OCI-LY1 (cell line): ENCODE results near the gene GLI2.

Experiments used
- H2AFZ ChIP-seq: fragments of 200-600 bp; sonication (generic), shearing (Covaris generic); 2 replicates; pipeline ENCODE4 v1.6.0; 2014; ENCODE audit warnings: antibody characterized with exemption, mild to moderate bottlenecking, low read length
- H3F3A ChIP-seq: fragments of 200-600 bp; sonication (generic), shearing (Covaris generic); 2 replicates; pipeline ENCODE4 v1.6.0; 2014; ENCODE audit warnings: mild to moderate bottlenecking, antibody characterized with exemption, low read length, moderate library complexity; ENCODE audit not compliant: insufficient read depth
- H3K27ac ChIP-seq: fragments of 200-600 bp; sonication (generic); 2 replicates; pipeline ENCODE4 v1.5.1; 2014; ENCODE audit warnings: low read length, mixed run types, mild to moderate bottlenecking, low read depth; ENCODE audit not compliant: poor library complexity, severe bottlenecking
- H3K27me3 ChIP-seq: fragments of 200-600 bp; sonication (generic); 2 replicates; pipeline ENCODE4 v1.6.0; 2014; ENCODE audit warnings: antibody characterized with exemption, mild to moderate bottlenecking, low read length, moderate library complexity; ENCODE audit not compliant: insufficient read depth
- H3K36me3 ChIP-seq: fragments of 200-600 bp; sonication (generic); 2 replicates; pipeline ENCODE4 v1.6.1; 2014; ENCODE audit warnings: mild to moderate bottlenecking, antibody characterized with exemption, low read length, moderate library complexity, mixed read lengths; ENCODE audit not compliant: insufficient read depth
- H3K4me1 ChIP-seq: fragments of 200-600 bp; sonication (generic); 2 replicates; pipeline ENCODE4 v1.5.1; 2014; ENCODE audit warnings: mild to moderate bottlenecking, low read length, moderate library complexity; ENCODE audit not compliant: insufficient read depth, severe bottlenecking
- H3K4me2 ChIP-seq: fragments of 200-600 bp; sonication (generic), shearing (Covaris generic); 2 replicates; pipeline ENCODE4 v1.6.1; 2014; ENCODE audit warnings: low read length
- H3K4me3 ChIP-seq: fragments of 200-600 bp; sonication (generic); 2 replicates; pipeline ENCODE4 v1.5.1; 2014; ENCODE audit warnings: low read length, low read depth, mild to moderate bottlenecking, mixed read lengths; ENCODE audit not compliant: poor library complexity, severe bottlenecking
- H3K79me2 ChIP-seq: fragments of 200-600 bp; shearing (Covaris generic); 2 replicates; pipeline ENCODE4 v1.6.1; 2016; ENCODE audit warnings: mixed run types, low read length, mixed read lengths; ENCODE audit not compliant: insufficient read depth
- H3K9ac ChIP-seq: fragments of 200-600 bp; sonication (generic), shearing (Covaris generic); 2 replicates; pipeline ENCODE4 v1.6.1; 2014; ENCODE audit warnings: mild to moderate bottlenecking, low read length, mixed read lengths
- H3K9me2 ChIP-seq: fragments of 200-600 bp; sonication (generic), shearing (Covaris generic); 2 replicates; pipeline ENCODE4 v1.6.1; 2014; ENCODE audit warnings: low read depth, mild to moderate bottlenecking, low read length, mixed read lengths
- H3K9me3 ChIP-seq: fragments of 200-600 bp; shearing (Covaris generic); 2 replicates; pipeline ENCODE4 v1.6.1; 2014; ENCODE audit warnings: low read length, mixed read lengths
- H4K20me1 ChIP-seq: fragments of 200-600 bp; sonication (generic), shearing (Covaris generic); 2 replicates; pipeline ENCODE4 v1.6.0; 2016; ENCODE audit warnings: mild to moderate bottlenecking, low read length; ENCODE audit not compliant: insufficient read depth
- EZH2 ChIP-seq: fragments of 200-600 bp; sonication (generic), shearing (Covaris generic); IDR thresholded peaks from 2 replicates; pipeline ENCODE4 v1.8.0; 2017; ENCODE audit warnings: borderline replicate concordance, mixed run types, mild to moderate bottlenecking, antibody characterized with exemption, low read length, moderate library complexity, mixed read lengths
- TF ChIP-seq, protein P1 (sequence below): fragments of 200-600 bp; sonication (generic), shearing (Covaris generic); IDR thresholded peaks from 2 replicates; pipeline ENCODE4 v1.5.1; 2017; ENCODE audit warnings: mild to moderate bottlenecking, antibody characterized with exemption, low read length, moderate library complexity, mixed read lengths

The GLI2 gene

GRCh38 chr2:120774557-120775160, 39.0 kb downstream of the GLI2 start:
- no peak overlapping the region for H3K4me3 ChIP-seq
- H3K9me2 ChIP-seq, result no peaks in the 10 kb centered on the region
- H3K4me2 ChIP-seq, result no peak overlapping the region
- no peaks in the 10 kb centered on the region for H3K79me2 ChIP-seq
- H3K36me3 ChIP-seq, result no peaks in the 10 kb centered on the region
- TF ChIP-seq, protein P1, sequence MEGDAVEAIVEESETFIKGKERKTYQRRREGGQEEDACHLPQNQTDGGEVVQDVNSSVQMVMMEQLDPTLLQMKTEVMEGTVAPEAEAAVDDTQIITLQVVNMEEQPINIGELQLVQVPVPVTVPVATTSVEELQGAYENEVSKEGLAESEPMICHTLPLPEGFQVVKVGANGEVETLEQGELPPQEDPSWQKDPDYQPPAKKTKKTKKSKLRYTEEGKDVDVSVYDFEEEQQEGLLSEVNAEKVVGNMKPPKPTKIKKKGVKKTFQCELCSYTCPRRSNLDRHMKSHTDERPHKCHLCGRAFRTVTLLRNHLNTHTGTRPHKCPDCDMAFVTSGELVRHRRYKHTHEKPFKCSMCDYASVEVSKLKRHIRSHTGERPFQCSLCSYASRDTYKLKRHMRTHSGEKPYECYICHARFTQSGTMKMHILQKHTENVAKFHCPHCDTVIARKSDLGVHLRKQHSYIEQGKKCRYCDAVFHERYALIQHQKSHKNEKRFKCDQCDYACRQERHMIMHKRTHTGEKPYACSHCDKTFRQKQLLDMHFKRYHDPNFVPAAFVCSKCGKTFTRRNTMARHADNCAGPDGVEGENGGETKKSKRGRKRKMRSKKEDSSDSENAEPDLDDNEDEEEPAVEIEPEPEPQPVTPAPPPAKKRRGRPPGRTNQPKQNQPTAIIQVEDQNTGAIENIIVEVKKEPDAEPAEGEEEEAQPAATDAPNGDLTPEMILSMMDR, result no peak
- TF ChIP-seq EZH2, result no peak
- no peak overlapping the region for H3K27ac ChIP-seq
- no peaks in the 10 kb centered on the region for H3F3A ChIP-seq
- no peaks in the 10 kb centered on the region for H4K20me1 ChIP-seq
- no peaks in the 10 kb centered on the region for H3K4me1 ChIP-seq
- no peak overlapping the region for H3K9ac ChIP-seq
- no peak overlapping the region for H2AFZ ChIP-seq
- H3K27me3 ChIP-seq, result no peaks in the 10 kb centered on the region
- H3K9me3 ChIP-seq, result no peaks in the 10 kb centered on the region

DNA sequence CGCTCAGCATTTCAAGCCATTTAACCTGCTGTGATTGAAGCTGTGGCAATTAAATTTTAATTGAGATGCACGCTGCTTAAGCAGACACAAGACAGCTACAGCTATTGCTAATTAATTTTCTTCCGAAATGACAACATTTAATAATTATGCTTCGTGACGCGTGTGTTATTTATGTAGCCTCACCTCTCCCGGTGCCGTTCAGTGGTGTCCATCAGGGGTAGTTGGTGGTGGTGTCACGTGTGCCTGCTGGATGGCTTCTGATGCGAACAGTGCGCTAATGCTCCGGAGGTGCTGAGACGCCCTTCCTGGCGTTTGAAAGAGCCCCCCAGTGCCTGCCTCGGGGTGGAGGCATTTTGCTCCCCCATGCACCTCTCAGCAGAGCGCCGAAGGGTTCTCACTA, 39.5 kb downstream of the GLI2 start:
- Histone ChIP-seq H3K36me3 (no peaks in the 10 kb centered on the region), H2AFZ (no peak overlapping the region), H3K9me2 (no peaks in the 10 kb centered on the region), H3K27me3 (no peaks in the 10 kb centered on the region), H3K9me3 (no peaks in the 10 kb centered on the region), H3K4me1 (no peaks in the 10 kb centered on the region), H3K9ac (no peak overlapping the region), H3K79me2 (no peaks in the 10 kb centered on the region), H3K27ac (no peak overlapping the region), H3K4me3 (no peak overlapping the region), H4K20me1 (no peaks in the 10 kb centered on the region), H3K4me2 (no peak overlapping the region), H3F3A (no peaks in the 10 kb centered on the region)
- TF ChIP-seq, protein P1, result no peak
- no peak for TF ChIP-seq EZH2

- H3K36me3 ChIP-seq, result no peaks in the 10 kb centered on the region
- H3K27ac ChIP-seq, result no peak overlapping the region
- H2AFZ ChIP-seq, result no peak overlapping the region
- H3F3A ChIP-seq, result no peaks in the 10 kb centered on the region
- H3K9me3 ChIP-seq, result no peaks in the 10 kb centered on the region
- H3K79me2 ChIP-seq, result no peaks in the 10 kb centered on the region
- H3K4me2 ChIP-seq, result no peak overlapping the region
- H3K9me2 ChIP-seq, result no peaks in the 10 kb centered on the region
- TF ChIP-seq EZH2, result no peak
- TF ChIP-seq, protein P1, result no peak
- no peaks in the 10 kb centered on the region for H3K27me3 ChIP-seq
- H3K4me1 ChIP-seq, result no peaks in the 10 kb centered on the region
- H3K9ac ChIP-seq, result no peak overlapping the region
- no peaks in the 10 kb centered on the region for H4K20me1 ChIP-seq
- H3K4me3 ChIP-seq, result no peak overlapping the region
These were observed 40.3 kb downstream of the GLI2 start for GRCh38 chr2:120775801-120776589.
